ENCODE measurements around the gene TMEM184B.

The TMEM184B gene

GRCh38 chr22:38208551-38208968 lies 64.2 kb downstream of the TMEM184B start:
- peaks cover 0 to 5% (median 0%) of the 10 kb centered on the region in 3 donors for H3K36me3 ChIP-seq
- no peak overlapping the region for H3K4me3 ChIP-seq
- intact Hi-C loops (cut with DNase I; ENCODE audit: low total_unique reads), result loop anchor here (10.0 kb wide), 1 partner anchor 106 kb away; the partner anchor contains the start of gene CSNK1E
- H3K9me3 ChIP-seq, result no peaks in the 10 kb centered on the region
- H3K27ac ChIP-seq, result no peak overlapping the region
- H3K4me1 ChIP-seq, result peaks cover 8 to 35% (median 27%) of the 10 kb centered on the region in 4 donors
- no peak for DNase-seq
- no peak for TF ChIP-seq CTCF (IDR thresholded peaks at IDR 0.05)
- H3K27me3 ChIP-seq, result no peaks in the 10 kb centered on the region

GRCh38 chr22:38207898-38208432 lies 64.8 kb downstream of the TMEM184B start:
- H3K4me3 ChIP-seq, result no peak overlapping the region
- intact Hi-C loops (cut with DNase I; ENCODE audit: low total_unique reads), result loop anchor here (10.0 kb wide), 1 partner anchor 107 kb away; the partner anchor contains the start of gene CSNK1E
- DNase-seq, result no peak
- H3K36me3 ChIP-seq, result peaks cover 0 to 5% (median 0%) of the 10 kb centered on the region in 3 donors
- H3K4me1 ChIP-seq, result peaks cover 8 to 36% (median 31%) of the 10 kb centered on the region in 4 donors
- no peaks in the 10 kb centered on the region for H3K27me3 ChIP-seq
- H3K27ac ChIP-seq, result no peak overlapping the region
- no peak for TF ChIP-seq CTCF (IDR thresholded peaks at IDR 0.05)
- no peaks in the 10 kb centered on the region for H3K9me3 ChIP-seq

DNA sequence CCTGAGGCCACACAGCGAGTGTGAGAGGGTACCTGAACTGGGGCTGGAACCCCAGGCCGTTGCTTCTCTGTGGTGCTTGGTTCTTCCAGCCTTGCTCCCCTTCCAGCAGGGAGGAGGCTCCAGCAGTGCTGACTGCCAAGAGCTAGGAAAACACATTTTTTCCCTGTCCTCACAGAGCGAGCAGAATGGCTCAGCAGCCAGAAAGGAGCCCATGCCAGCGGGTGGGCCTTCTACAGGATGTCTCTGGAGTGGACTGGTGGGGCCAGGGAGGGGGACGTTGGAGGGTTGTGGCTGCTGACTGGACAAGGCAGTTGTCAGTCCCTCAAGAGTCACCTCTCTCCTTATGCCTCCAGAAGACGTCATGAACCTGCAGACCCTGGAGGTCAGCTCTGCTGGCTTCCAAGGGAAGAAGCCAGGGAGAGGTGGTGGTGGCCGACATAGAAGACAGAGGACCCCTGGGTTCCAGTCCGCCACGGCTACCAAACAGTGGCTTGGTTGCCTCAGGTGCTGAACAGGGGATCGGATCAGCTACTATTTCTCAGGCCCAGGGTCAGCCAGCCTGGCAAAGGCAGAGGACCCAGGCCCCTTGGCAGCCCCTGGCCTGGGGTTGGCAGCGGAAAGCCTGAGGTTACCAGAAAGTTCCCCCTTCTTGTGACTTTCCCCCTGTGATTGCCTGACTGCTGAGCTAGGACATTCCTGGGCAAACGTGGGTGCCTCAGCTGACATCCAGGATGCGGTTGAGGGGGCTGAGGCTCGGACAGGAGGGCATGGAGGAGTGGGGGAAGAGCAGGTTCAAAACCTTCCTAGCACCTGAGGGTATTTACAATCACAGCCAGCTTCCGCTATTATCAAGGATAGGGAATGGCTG lies 67.3 kb downstream of the TMEM184B start:
- H3K36me3 ChIP-seq, result peaks cover 0 to 5% (median 0%) of the 10 kb centered on the region in 3 donors
- H3K4me3 ChIP-seq, result peak overlapping the region; percentile 18 to 24
- H3K27me3 ChIP-seq, result no peaks in the 10 kb centered on the region
- no peaks in the 10 kb centered on the region for H3K9me3 ChIP-seq
- H3K27ac ChIP-seq, result peak overlapping the region; percentile 96 to 100
- peaks cover 8 to 37% (median 33%) of the 10 kb centered on the region in 4 donors for H3K4me1 ChIP-seq
- TF ChIP-seq CTCF (IDR thresholded peaks at IDR 0.05), result no peak
- DNase-seq, result peak; percentile 93 to 97
- intact Hi-C loops (cut with DNase I; ENCODE audit: low total_unique reads), result loop anchor here (10.0 kb wide), 1 partner anchor 109 kb away; the partner anchor contains the start of gene CSNK1E

- peak overlapping the region; percentile 96 to 100 for H3K27ac ChIP-seq
- H3K9me3 ChIP-seq, result no peaks in the 10 kb centered on the region
- H3K4me3 ChIP-seq, result peak overlapping the region; percentile 18 to 66
- peaks cover 0 to 5% (median 0%) of the 10 kb centered on the region in 3 donors for H3K36me3 ChIP-seq
- no peak for DNase-seq
- TF ChIP-seq CTCF (IDR thresholded peaks at IDR 0.05), result no peak
- intact Hi-C loops (cut with DNase I; ENCODE audit: low total_unique reads), result loop anchor here (5.0 to 10.0 kb wide), 2 partner anchors 43 to 110 kb away; partner anchors contain the start of gene CSNK1E
- H3K4me1 ChIP-seq, result peaks cover 8 to 37% (median 33%) of the 10 kb centered on the region in 4 donors
- H3K27me3 ChIP-seq, result no peaks in the 10 kb centered on the region
Observed at GRCh38 chr22:38204784-38205183, 68.0 kb downstream of the TMEM184B start.

DNA sequence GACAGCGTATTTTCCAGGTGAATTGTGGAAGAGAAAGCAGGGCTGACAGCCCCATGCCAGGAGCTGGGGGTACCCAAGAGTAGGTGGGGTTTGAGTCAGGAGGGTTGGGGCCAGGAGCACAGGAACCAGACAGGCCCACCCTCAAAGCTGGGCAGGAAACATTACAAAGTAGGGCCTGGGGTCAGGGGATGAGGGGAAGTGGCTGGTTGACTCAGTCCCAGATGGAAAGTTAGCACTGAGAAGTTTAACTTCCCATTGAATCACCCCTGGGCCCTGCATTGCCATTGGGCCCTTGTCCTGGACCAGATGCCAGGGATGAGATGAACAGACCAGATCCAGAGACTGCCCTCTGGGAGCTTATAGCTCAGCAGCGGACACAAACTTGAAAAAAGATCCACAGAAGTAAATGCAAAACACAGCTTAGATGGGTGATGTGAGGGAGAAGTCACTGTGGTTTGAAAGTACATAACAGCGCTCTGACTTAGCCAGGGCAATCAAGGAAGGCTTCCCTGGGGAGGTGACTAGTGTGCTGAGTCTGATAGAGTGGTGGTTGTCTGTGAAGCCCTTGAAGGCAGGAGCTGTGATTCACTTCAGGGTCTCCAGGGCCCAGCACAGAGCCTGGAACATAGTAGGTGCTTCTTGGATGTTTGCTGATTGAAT lies 68.8 kb downstream of the TMEM184B start:
- Histone ChIP-seq H3K4me3 (peak overlapping the region; percentile 66 to 96), H3K4me1 (peaks cover 8 to 37% (median 33%) of the 10 kb centered on the region in 4 donors), H3K27ac (peak overlapping the region; percentile 96 to 100), H3K27me3 (no peaks in the 10 kb centered on the region), H3K9me3 (no peaks in the 10 kb centered on the region), H3K36me3 (peaks cover 0 to 5% (median 0%) of the 10 kb centered on the region in 3 donors)
- TF ChIP-seq CTCF (IDR thresholded peaks at IDR 0.05), result no peak
- intact Hi-C loops (cut with DNase I; ENCODE audit: low total_unique reads), result loop anchor here (5.0 to 10.0 kb wide), 2 partner anchors 43 to 111 kb away; partner anchors contain the start of gene CSNK1E
- no peak for DNase-seq

Measured in tibial artery (tissue), 4 donors.